Calu3 (cell line): ENCODE results near the gene COL5A1. TPM values are rescaled to one million over a fixed set of nuclear protein-coding genes. Genes with fewer than 3 reads are reported as not detected.

ENCODE experiments used
- BruUV-seq: library from RNA; stranded (reverse); fragments of 400-500 nt; replicated peaks from 2 replicates; lab custom pipeline; 2021; lab: Mats Ljungman, UMichigan
- CTCF ChIA-PET: fragments of 300-600 bp; sonication (Branson Sonifier 250); formaldehyde crosslinking; loops from one replicate; lab custom pipeline; 2022; ENCODE audit warnings: antibody characterized with exemption; lab: Charles Lee
- DNase-seq: peaks from one replicate; pipeline ENCODE4 v3.0.0; 2022
- H3K27ac Mint-ChIP-seq: one replicate; pipeline ENCODE4 v1.8.0; 2022; ENCODE audit warnings: mixed read lengths; ENCODE audit not compliant: unreplicated experiment
- H3K27me3 Mint-ChIP-seq: one replicate; pipeline ENCODE4 v1.8.0; 2022; ENCODE audit warnings: mixed read lengths; ENCODE audit not compliant: unreplicated experiment
- H3K36me3 Mint-ChIP-seq: one replicate; pipeline ENCODE4 v1.8.0; 2022; ENCODE audit warnings: mild to moderate bottlenecking, moderate library complexity, mixed read lengths; ENCODE audit not compliant: insufficient read depth, unreplicated experiment
- H3K4me1 Mint-ChIP-seq: one replicate; pipeline ENCODE4 v1.8.0; 2022; ENCODE audit warnings: mild to moderate bottlenecking, low read depth, mixed read lengths; ENCODE audit not compliant: unreplicated experiment
- H3K4me3 Mint-ChIP-seq: one replicate; pipeline ENCODE4 v1.8.0; 2022; ENCODE audit warnings: mild to moderate bottlenecking, low read depth, moderate library complexity, mixed read lengths; ENCODE audit not compliant: unreplicated experiment
- H3K9me3 Mint-ChIP-seq: one replicate; pipeline ENCODE4 v1.8.0; 2022; ENCODE audit warnings: low read depth, mixed read lengths; ENCODE audit not compliant: unreplicated experiment
- CTCF ChIP-seq: fragments of 200-600 bp; IDR thresholded peaks from one replicate; pipeline ENCODE4 v1.8.0; 2022; ENCODE audit warnings: antibody characterized with exemption; ENCODE audit not compliant: unreplicated experiment
- intact Hi-C: fragments of 100-400 bp; cut with micrococcal nuclease; formaldehyde crosslinking; loops from one replicate; pipeline ENCODE4 v1.10.0; 2022; ENCODE audit not compliant: unreplicated experiment
- total RNA-seq: library from RNA; stranded (reverse); gene quantifications from 2 replicates; pipeline ENCODE4 v1.2.3, GENCODE V29; 2022

Gene COL5A1
- total RNA-seq, 1 experiment from 2014 or later, result not detected

- no peak overlapping the region for H3K27ac Mint-ChIP-seq
- peaks cover 2% of the 10 kb centered on the region for H3K9me3 Mint-ChIP-seq
- no peaks in the 10 kb centered on the region for H3K27me3 Mint-ChIP-seq
- no TSS peak for BruUV-seq
- no peak for TF ChIP-seq CTCF
- H3K36me3 Mint-ChIP-seq, result no peaks in the 10 kb centered on the region
- H3K4me1 Mint-ChIP-seq, result no peaks in the 10 kb centered on the region
- intact Hi-C loops, result no loop called here
- CTCF ChIA-PET, result no interaction called here
- no peak for DNase-seq
- H3K4me3 Mint-ChIP-seq, result no peak overlapping the region
Observed at GRCh38 chr9:134728801-134729495, 87.3 kb downstream of the COL5A1 start.

- H3K36me3 Mint-ChIP-seq, result no peaks in the 10 kb centered on the region
- H3K4me1 Mint-ChIP-seq, result no peaks in the 10 kb centered on the region
- no peak overlapping the region for H3K27ac Mint-ChIP-seq
- intact Hi-C loops, result no loop called here
- CTCF ChIA-PET, result no interaction called here
- H3K27me3 Mint-ChIP-seq, result no peaks in the 10 kb centered on the region
- no peak for TF ChIP-seq CTCF
- H3K4me3 Mint-ChIP-seq, result no peak overlapping the region
- H3K9me3 Mint-ChIP-seq, result peaks cover 2% of the 10 kb centered on the region
- DNase-seq, result no peak
- BruUV-seq, result no TSS peak
Observed at GRCh38 chr9:134730011-134730760, 88.6 kb downstream of the COL5A1 start.

GRCh38 chr9:134730761-134731496 is 89.3 kb downstream of the COL5A1 start:
- CTCF ChIA-PET, result no interaction called here
- BruUV-seq, result no TSS peak
- Mint-ChIP-seq H3K27ac (no peak overlapping the region), H3K36me3 (no peaks in the 10 kb centered on the region), H3K4me1 (no peaks in the 10 kb centered on the region), H3K27me3 (no peaks in the 10 kb centered on the region), H3K4me3 (no peak overlapping the region), H3K9me3 (peaks cover 2% of the 10 kb centered on the region)
- intact Hi-C loops, result no loop called here
- TF ChIP-seq CTCF, result no peak
- DNase-seq, result no peak

GRCh38 chr9:134731497-134732391 is 90.1 kb downstream of the COL5A1 start:
- no peak overlapping the region for H3K27ac Mint-ChIP-seq
- intact Hi-C loops, result no loop called here
- no peaks in the 10 kb centered on the region for H3K36me3 Mint-ChIP-seq
- no peak overlapping the region for H3K4me3 Mint-ChIP-seq
- no peaks in the 10 kb centered on the region for H3K4me1 Mint-ChIP-seq
- CTCF ChIA-PET, result interaction anchor here (0.6 kb wide), 1 partner anchor 719 kb away, joined by 3 read pairs; no protein-coding TSS in a partner anchor
- no peaks in the 10 kb centered on the region for H3K27me3 Mint-ChIP-seq
- no TSS peak for BruUV-seq
- peaks cover 2% of the 10 kb centered on the region for H3K9me3 Mint-ChIP-seq
- DNase-seq, result no peak
- TF ChIP-seq CTCF, result no peak
